Measurements from ENCODE around the gene SDK2. TPM values are rescaled to one million over a fixed set of nuclear protein-coding genes. Genes with fewer than 3 reads are reported as not detected.
"Not testable (repeated sequence)": the region's sequence is repeated elsewhere in the genome, so short reads cannot be mapped to it uniquely, and the experiment has no call there.

The SDK2 gene
- total RNA-seq, 1 donor from 2014 or later, result 11.0 TPM

- no peak overlapping the region for H3K9ac ChIP-seq (ENCODE audit: low read depth in 1 of 3, low read length in 3 of 3)
- H3K4me3 ChIP-seq (ENCODE audit: low read length in 3 of 3), result no peak overlapping the region
- H3K27ac ChIP-seq (ENCODE audit: low read depth, low read length), result no peak overlapping the region
- peaks cover 0 to 10% (median 0%) of the 10 kb centered on the region in 3 donors for H3K27me3 ChIP-seq (ENCODE audit: control insufficient read depth in 3 of 3, insufficient read depth in 3 of 3, low read length in 3 of 3)
- peaks cover 0 to 2% (median 0%) of the 10 kb centered on the region in 3 donors for H3K9me3 ChIP-seq (ENCODE audit: control insufficient read depth in 3 of 3, low read length in 3 of 3)
- H3K36me3 ChIP-seq (ENCODE audit: control insufficient read depth in 3 of 3, insufficient read depth in 3 of 3, low read length in 3 of 3), result no peaks in the 10 kb centered on the region
- H3K4me1 ChIP-seq (ENCODE audit: control insufficient read depth in 3 of 3, insufficient read depth in 3 of 3, low read length in 3 of 3), result no peaks in the 10 kb centered on the region
These were observed 178.9 kb downstream of the SDK2 start for GRCh38 chr17:73465130-73465952.

- H3K27me3 ChIP-seq (ENCODE audit: control insufficient read depth in 3 of 3, insufficient read depth in 3 of 3, low read length in 3 of 3), result peaks cover 0 to 10% (median 0%) of the 10 kb centered on the region in 3 donors
- H3K9me3 ChIP-seq (ENCODE audit: control insufficient read depth in 3 of 3, low read length in 3 of 3), result peaks cover 0 to 6% (median 3%) of the 10 kb centered on the region in 3 donors
- no peak overlapping the region for H3K27ac ChIP-seq (ENCODE audit: low read depth, low read length)
- H3K4me1 ChIP-seq (ENCODE audit: control insufficient read depth in 3 of 3, insufficient read depth in 3 of 3, low read length in 3 of 3), result no peaks in the 10 kb centered on the region
- H3K9ac ChIP-seq (ENCODE audit: low read depth in 1 of 3, low read length in 3 of 3), result no peak overlapping the region
- no peaks in the 10 kb centered on the region for H3K36me3 ChIP-seq (ENCODE audit: control insufficient read depth in 3 of 3, insufficient read depth in 3 of 3, low read length in 3 of 3)
- H3K4me3 ChIP-seq (ENCODE audit: low read length in 3 of 3), result no peak overlapping the region
These were observed 179.8 kb downstream of the SDK2 start for GRCh38 chr17:73464447-73464846.

GRCh38 chr17:73463821-73464220 is 180.4 kb downstream of the SDK2 start:
- Histone ChIP-seq H3K27ac (ENCODE audit: low read depth, low read length) (no peak overlapping the region), H3K4me1 (ENCODE audit: control insufficient read depth in 3 of 3, insufficient read depth in 3 of 3, low read length in 3 of 3) (no peaks in the 10 kb centered on the region), H3K9me3 (ENCODE audit: control insufficient read depth in 3 of 3, low read length in 3 of 3) (peaks cover 0 to 6% (median 3%) of the 10 kb centered on the region in 3 donors), H3K4me3 (ENCODE audit: low read length in 3 of 3) (no peak overlapping the region), H3K9ac (ENCODE audit: low read depth in 1 of 3, low read length in 3 of 3) (no peak overlapping the region), H3K36me3 (ENCODE audit: control insufficient read depth in 3 of 3, insufficient read depth in 3 of 3, low read length in 3 of 3) (no peaks in the 10 kb centered on the region), H3K27me3 (ENCODE audit: control insufficient read depth in 3 of 3, insufficient read depth in 3 of 3, low read length in 3 of 3) (peaks cover 0 to 9% (median 0%) of the 10 kb centered on the region in 3 donors)

- H3K4me1 ChIP-seq (ENCODE audit: control insufficient read depth in 3 of 3, insufficient read depth in 3 of 3, low read length in 3 of 3), result no peaks in the 10 kb centered on the region
- H3K9ac ChIP-seq (ENCODE audit: low read depth in 1 of 3, low read length in 3 of 3), result no peak overlapping the region
- peaks cover 0 to 6% (median 3%) of the 10 kb centered on the region in 3 donors for H3K9me3 ChIP-seq (ENCODE audit: control insufficient read depth in 3 of 3, low read length in 3 of 3)
- H3K4me3 ChIP-seq (ENCODE audit: low read length in 3 of 3), result no peak overlapping the region
- no peaks in the 10 kb centered on the region for H3K36me3 ChIP-seq (ENCODE audit: control insufficient read depth in 3 of 3, insufficient read depth in 3 of 3, low read length in 3 of 3)
- no peak overlapping the region for H3K27ac ChIP-seq (ENCODE audit: low read depth, low read length)
- H3K27me3 ChIP-seq (ENCODE audit: control insufficient read depth in 3 of 3, insufficient read depth in 3 of 3, low read length in 3 of 3), result peaks cover 0 to 9% (median 0%) of the 10 kb centered on the region in 3 donors
These were observed 181.4 kb downstream of the SDK2 start for GRCh38 chr17:73462823-73463222.

- no peaks in the 10 kb centered on the region for H3K4me1 ChIP-seq (ENCODE audit: control insufficient read depth in 3 of 3, insufficient read depth in 3 of 3, low read length in 3 of 3)
- no peak overlapping the region for H3K4me3 ChIP-seq (ENCODE audit: low read length in 3 of 3)
- H3K9ac ChIP-seq (ENCODE audit: low read depth in 1 of 3, low read length in 3 of 3), result no peak overlapping the region
- peaks cover 6 to 10% (median 9%) of the 10 kb centered on the region in 3 donors for H3K27me3 ChIP-seq (ENCODE audit: control insufficient read depth in 3 of 3, insufficient read depth in 3 of 3, low read length in 3 of 3)
- peaks cover 0 to 6% (median 3%) of the 10 kb centered on the region in 3 donors for H3K9me3 ChIP-seq (ENCODE audit: control insufficient read depth in 3 of 3, low read length in 3 of 3)
- no peaks in the 10 kb centered on the region for H3K36me3 ChIP-seq (ENCODE audit: control insufficient read depth in 3 of 3, insufficient read depth in 3 of 3, low read length in 3 of 3)
- H3K27ac ChIP-seq (ENCODE audit: low read depth, low read length), result no peak overlapping the region
These were observed 184.3 kb downstream of the SDK2 start for GRCh38 chr17:73459980-73460379.

- Histone ChIP-seq H3K9ac (ENCODE audit: low read depth in 1 of 3, low read length in 3 of 3) (no peak overlapping the region), H3K27ac (ENCODE audit: low read depth, low read length) (no peak overlapping the region), H3K36me3 (ENCODE audit: control insufficient read depth in 3 of 3, insufficient read depth in 3 of 3, low read length in 3 of 3) (no peaks in the 10 kb centered on the region), H3K27me3 (ENCODE audit: control insufficient read depth in 3 of 3, insufficient read depth in 3 of 3, low read length in 3 of 3) (peaks cover 6 to 15% (median 10%) of the 10 kb centered on the region in 3 donors), H3K4me1 (ENCODE audit: control insufficient read depth in 3 of 3, insufficient read depth in 3 of 3, low read length in 3 of 3) (no peaks in the 10 kb centered on the region), H3K9me3 (ENCODE audit: control insufficient read depth in 3 of 3, low read length in 3 of 3) (peaks cover 1 to 3% (median 3%) of the 10 kb centered on the region in 3 donors), H3K4me3 (ENCODE audit: low read length in 3 of 3) (no peak overlapping the region)
These were observed 188.5 kb downstream of the SDK2 start for GRCh38 chr17:73455767-73456166.

GRCh38 chr17:73455050-73455687 is 189.1 kb downstream of the SDK2 start:
- peaks cover 6 to 15% (median 10%) of the 10 kb centered on the region in 3 donors for H3K27me3 ChIP-seq (ENCODE audit: control insufficient read depth in 3 of 3, insufficient read depth in 3 of 3, low read length in 3 of 3)
- no peak overlapping the region for H3K9ac ChIP-seq (ENCODE audit: low read depth in 1 of 3, low read length in 3 of 3)
- no peaks in the 10 kb centered on the region for H3K4me1 ChIP-seq (ENCODE audit: control insufficient read depth in 3 of 3, insufficient read depth in 3 of 3, low read length in 3 of 3)
- no peaks in the 10 kb centered on the region for H3K36me3 ChIP-seq (ENCODE audit: control insufficient read depth in 3 of 3, insufficient read depth in 3 of 3, low read length in 3 of 3)
- H3K4me3 ChIP-seq (ENCODE audit: low read length in 3 of 3), result no peak overlapping the region
- no peak overlapping the region for H3K27ac ChIP-seq (ENCODE audit: low read depth, low read length)
- peaks cover 1 to 3% (median 3%) of the 10 kb centered on the region in 3 donors for H3K9me3 ChIP-seq (ENCODE audit: control insufficient read depth in 3 of 3, low read length in 3 of 3)

GRCh38 chr17:73453494-73453893 is 190.8 kb downstream of the SDK2 start:
- H3K9me3 ChIP-seq (ENCODE audit: control insufficient read depth in 3 of 3, low read length in 3 of 3); H3K36me3 ChIP-seq (ENCODE audit: control insufficient read depth in 3 of 3, insufficient read depth in 3 of 3, low read length in 3 of 3); H3K4me1 ChIP-seq (ENCODE audit: control insufficient read depth in 3 of 3, insufficient read depth in 3 of 3, low read length in 3 of 3); H3K9ac ChIP-seq (ENCODE audit: low read depth in 1 of 3, low read length in 3 of 3); H3K27ac ChIP-seq (ENCODE audit: low read depth, low read length); H3K4me3 ChIP-seq (ENCODE audit: low read length in 3 of 3): not testable (repeated sequence)
- peaks cover 6 to 15% (median 7%) of the 10 kb centered on the region in 3 donors for H3K27me3 ChIP-seq (ENCODE audit: control insufficient read depth in 3 of 3, insufficient read depth in 3 of 3, low read length in 3 of 3)

- Histone ChIP-seq H3K27me3 (ENCODE audit: control insufficient read depth in 3 of 3, insufficient read depth in 3 of 3, low read length in 3 of 3) (peaks cover 6 to 15% (median 7%) of the 10 kb centered on the region in 3 donors), H3K27ac (ENCODE audit: low read depth, low read length) (no peak overlapping the region), H3K9ac (ENCODE audit: low read depth in 1 of 3, low read length in 3 of 3) (no peak overlapping the region), H3K4me1 (ENCODE audit: control insufficient read depth in 3 of 3, insufficient read depth in 3 of 3, low read length in 3 of 3) (no peaks in the 10 kb centered on the region), H3K9me3 (ENCODE audit: control insufficient read depth in 3 of 3, low read length in 3 of 3) (peaks cover 0 to 1% (median 0%) of the 10 kb centered on the region in 3 donors), H3K36me3 (ENCODE audit: control insufficient read depth in 3 of 3, insufficient read depth in 3 of 3, low read length in 3 of 3) (no peaks in the 10 kb centered on the region), H3K4me3 (ENCODE audit: low read length in 3 of 3) (no peak overlapping the region)
These were observed 191.2 kb downstream of the SDK2 start for GRCh38 chr17:73453090-73453489.

- peaks cover 0 to 1% (median 0%) of the 10 kb centered on the region in 3 donors for H3K9me3 ChIP-seq (ENCODE audit: control insufficient read depth in 3 of 3, low read length in 3 of 3)
- no peak overlapping the region for H3K4me3 ChIP-seq (ENCODE audit: low read length in 3 of 3)
- no peak overlapping the region for H3K27ac ChIP-seq (ENCODE audit: low read depth, low read length)
- no peak overlapping the region for H3K9ac ChIP-seq (ENCODE audit: low read depth in 1 of 3, low read length in 3 of 3)
- no peaks in the 10 kb centered on the region for H3K4me1 ChIP-seq (ENCODE audit: control insufficient read depth in 3 of 3, insufficient read depth in 3 of 3, low read length in 3 of 3)
- H3K36me3 ChIP-seq (ENCODE audit: control insufficient read depth in 3 of 3, insufficient read depth in 3 of 3, low read length in 3 of 3), result no peaks in the 10 kb centered on the region
- H3K27me3 ChIP-seq (ENCODE audit: control insufficient read depth in 3 of 3, insufficient read depth in 3 of 3, low read length in 3 of 3), result peaks cover 6 to 15% (median 7%) of the 10 kb centered on the region in 3 donors
These were observed 192.2 kb downstream of the SDK2 start for GRCh38 chr17:73452009-73452408.

Data from skeletal muscle tissue (tissue), 4 donors.